Breast epithelium (tissue), 3 donors: ENCODE results near the gene OR2G2.

Source experiments
- POLR2A ChIP-seq: fragments of 450-650 bp; IDR thresholded peaks from one replicate; pipeline ENCODE4 v1.6.1; 2016; ENCODE audit warnings: antibody characterized with exemption, mild to moderate bottlenecking, moderate library complexity
- TF ChIP-seq, protein P1 (sequence below), 3 donors: fragments of 450-650 bp; IDR thresholded peaks; one replicate each; pipeline ENCODE4 v1.5.1; 2016 to 2017; ENCODE audit warnings: antibody characterized with exemption in 3 of 3, mild to moderate bottlenecking in 3 of 3, moderate library complexity in 3 of 3

DNA sequence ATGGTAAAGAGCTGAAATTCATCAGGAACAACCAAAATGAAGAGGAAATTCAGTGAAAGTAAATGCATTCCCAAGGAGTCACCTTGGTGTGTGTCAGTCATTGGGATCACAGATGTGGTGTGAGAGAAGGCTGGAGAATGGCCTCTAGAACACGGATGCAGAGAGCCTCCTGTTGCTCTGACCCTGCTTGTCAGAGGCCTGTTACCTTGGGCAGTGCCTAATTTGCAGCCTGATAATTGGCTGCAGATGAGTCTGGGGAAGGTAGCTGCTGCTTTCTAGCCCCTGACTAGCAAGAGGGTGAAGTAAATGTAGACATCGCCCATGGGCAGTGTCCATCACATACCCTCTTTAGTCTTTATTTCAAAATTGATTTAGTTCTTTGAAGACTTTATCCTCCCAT is 35.9 kb upstream of the OR2G2 start:
- TF ChIP-seq, protein P1, sequence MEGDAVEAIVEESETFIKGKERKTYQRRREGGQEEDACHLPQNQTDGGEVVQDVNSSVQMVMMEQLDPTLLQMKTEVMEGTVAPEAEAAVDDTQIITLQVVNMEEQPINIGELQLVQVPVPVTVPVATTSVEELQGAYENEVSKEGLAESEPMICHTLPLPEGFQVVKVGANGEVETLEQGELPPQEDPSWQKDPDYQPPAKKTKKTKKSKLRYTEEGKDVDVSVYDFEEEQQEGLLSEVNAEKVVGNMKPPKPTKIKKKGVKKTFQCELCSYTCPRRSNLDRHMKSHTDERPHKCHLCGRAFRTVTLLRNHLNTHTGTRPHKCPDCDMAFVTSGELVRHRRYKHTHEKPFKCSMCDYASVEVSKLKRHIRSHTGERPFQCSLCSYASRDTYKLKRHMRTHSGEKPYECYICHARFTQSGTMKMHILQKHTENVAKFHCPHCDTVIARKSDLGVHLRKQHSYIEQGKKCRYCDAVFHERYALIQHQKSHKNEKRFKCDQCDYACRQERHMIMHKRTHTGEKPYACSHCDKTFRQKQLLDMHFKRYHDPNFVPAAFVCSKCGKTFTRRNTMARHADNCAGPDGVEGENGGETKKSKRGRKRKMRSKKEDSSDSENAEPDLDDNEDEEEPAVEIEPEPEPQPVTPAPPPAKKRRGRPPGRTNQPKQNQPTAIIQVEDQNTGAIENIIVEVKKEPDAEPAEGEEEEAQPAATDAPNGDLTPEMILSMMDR (IDR thresholded peaks at IDR 0.05) = no peak
- no peak for TF ChIP-seq POLR2A
